Measurements from ENCODE around the gene B3GNT9.
A peak's percentile ranks its signal among the peaks of the same experiment; 100 is the strongest.

Gene B3GNT9

GRCh38 chr16:67150833-67151396 lies at the start of gene B3GNT9:
TSS of gene B3GNT9 (minus strand) at chr16:67150998. CDS start at chr16:67150485, 513 bp downstream.
- no peak for DNase-seq (ENCODE audit: low read depth in 2 of 2, low spot score in 1 of 2)

- no peak for DNase-seq (ENCODE audit: low read depth in 2 of 2, low spot score in 1 of 2)
These were observed 49.7 kb upstream of the B3GNT9 start for GRCh38 chr16:67200491-67200890.

- DNase-seq (ENCODE audit: low read depth in 2 of 2, low spot score in 1 of 2): no peak
These were observed 49.0 kb upstream of the B3GNT9 start for GRCh38 chr16:67199808-67200198.

- DNase-seq (ENCODE audit: low read depth in 2 of 2, low spot score in 1 of 2): no peak
These were observed 48.4 kb upstream of the B3GNT9 start, which contains the start of gene ELMO3 for GRCh38 chr16:67199011-67199807. TSS of gene ELMO3 (plus strand) at chr16:67199131. CDS start at chr16:67199327, 196 bp downstream.

- DNase-seq (ENCODE audit: low read depth in 2 of 2, low spot score in 1 of 2): no peak
These were observed 47.5 kb upstream of the B3GNT9 start for GRCh38 chr16:67198238-67198734.

GRCh38 chr16:67197704-67198103 lies 46.9 kb upstream of the B3GNT9 start:
- no peak for DNase-seq (ENCODE audit: low read depth in 2 of 2, low spot score in 1 of 2)

GRCh38 chr16:67196881-67197280 lies 46.1 kb upstream of the B3GNT9 start:
- no peak for DNase-seq (ENCODE audit: low read depth in 2 of 2, low spot score in 1 of 2)

- DNase-seq (ENCODE audit: low read depth in 2 of 2, low spot score in 1 of 2): no peak
These were observed 44.9 kb upstream of the B3GNT9 start for GRCh38 chr16:67195676-67196075.

GRCh38 chr16:67194260-67194659 lies 43.5 kb upstream of the B3GNT9 start:
- DNase-seq (ENCODE audit: low read depth in 2 of 2, low spot score in 1 of 2): no peak

GRCh38 chr16:67193536-67193935 lies 42.7 kb upstream of the B3GNT9 start:
- DNase-seq (ENCODE audit: low read depth in 2 of 2, low spot score in 1 of 2): no peak

GRCh38 chr16:67192781-67193361 lies 42.1 kb upstream of the B3GNT9 start:
- no peak for DNase-seq (ENCODE audit: low read depth in 2 of 2, low spot score in 1 of 2)

GRCh38 chr16:67191995-67192681 lies 41.3 kb upstream of the B3GNT9 start, which contains the start of gene E2F4:
TSS of gene E2F4 (plus strand) at chr16:67192155. CDS start at chr16:67192228, 73 bp downstream.
- DNase-seq (ENCODE audit: low read depth in 2 of 2, low spot score in 1 of 2): peak; percentile 59 to 75

- DNase-seq (ENCODE audit: low read depth in 2 of 2, low spot score in 1 of 2): no peak
These were observed 40.7 kb upstream of the B3GNT9 start for GRCh38 chr16:67191411-67191994.

- no peak for DNase-seq (ENCODE audit: low read depth in 2 of 2, low spot score in 1 of 2)
These were observed 39.9 kb upstream of the B3GNT9 start for GRCh38 chr16:67190448-67191399.

- no peak for DNase-seq (ENCODE audit: low read depth in 2 of 2, low spot score in 1 of 2)
These were observed 39.2 kb upstream of the B3GNT9 start, which contains the start of gene EXOC3L1 for GRCh38 chr16:67190041-67190440. TSS of gene EXOC3L1 (minus strand) at chr16:67190136. CDS start at chr16:67189676, 460 bp downstream.

- no peak for DNase-seq (ENCODE audit: low read depth in 2 of 2, low spot score in 1 of 2)
These were observed 38.0 kb upstream of the B3GNT9 start for GRCh38 chr16:67188798-67189197.

GRCh38 chr16:67188323-67188722 lies 37.5 kb upstream of the B3GNT9 start:
- no peak for DNase-seq (ENCODE audit: low read depth in 2 of 2, low spot score in 1 of 2)

GRCh38 chr16:67187175-67187890 lies 36.5 kb upstream of the B3GNT9 start:
- no peak for DNase-seq (ENCODE audit: low read depth in 2 of 2, low spot score in 1 of 2)

- no peak for DNase-seq (ENCODE audit: low read depth in 2 of 2, low spot score in 1 of 2)
These were observed 35.8 kb upstream of the B3GNT9 start for GRCh38 chr16:67186550-67186950.
